Uterus (tissue), 2 donors: ENCODE measurements around the gene CCNO.

ENCODE experiments used
- POLR2A ChIP-seq, 2 donors: fragments of 450-650 bp; IDR thresholded peaks; one replicate each; pipeline ENCODE4 v1.6.1; 2016; ENCODE audit warnings: antibody characterized with exemption in 2 of 2, mild to moderate bottlenecking in 1 of 2, moderate library complexity in 1 of 2
- TF ChIP-seq, protein P1 (sequence below), 4 experiments: fragments of 200-600 bp in 2 of 4; fragments of 450-650 bp in 2 of 4; sonication (generic) in 2 of 4; IDR thresholded peaks; one replicate each; pipeline ENCODE4 v1.5.1; 2016 to 2019; ENCODE audit warnings: antibody characterized with exemption in 4 of 4, mild to moderate bottlenecking in 2 of 4, moderate library complexity in 1 of 4

GRCh38 chr5:55225346-55225745 is 8.1 kb downstream of the CCNO start:
- TF ChIP-seq, protein P1, sequence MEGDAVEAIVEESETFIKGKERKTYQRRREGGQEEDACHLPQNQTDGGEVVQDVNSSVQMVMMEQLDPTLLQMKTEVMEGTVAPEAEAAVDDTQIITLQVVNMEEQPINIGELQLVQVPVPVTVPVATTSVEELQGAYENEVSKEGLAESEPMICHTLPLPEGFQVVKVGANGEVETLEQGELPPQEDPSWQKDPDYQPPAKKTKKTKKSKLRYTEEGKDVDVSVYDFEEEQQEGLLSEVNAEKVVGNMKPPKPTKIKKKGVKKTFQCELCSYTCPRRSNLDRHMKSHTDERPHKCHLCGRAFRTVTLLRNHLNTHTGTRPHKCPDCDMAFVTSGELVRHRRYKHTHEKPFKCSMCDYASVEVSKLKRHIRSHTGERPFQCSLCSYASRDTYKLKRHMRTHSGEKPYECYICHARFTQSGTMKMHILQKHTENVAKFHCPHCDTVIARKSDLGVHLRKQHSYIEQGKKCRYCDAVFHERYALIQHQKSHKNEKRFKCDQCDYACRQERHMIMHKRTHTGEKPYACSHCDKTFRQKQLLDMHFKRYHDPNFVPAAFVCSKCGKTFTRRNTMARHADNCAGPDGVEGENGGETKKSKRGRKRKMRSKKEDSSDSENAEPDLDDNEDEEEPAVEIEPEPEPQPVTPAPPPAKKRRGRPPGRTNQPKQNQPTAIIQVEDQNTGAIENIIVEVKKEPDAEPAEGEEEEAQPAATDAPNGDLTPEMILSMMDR (IDR thresholded peaks at IDR 0.05), result no peak
- TF ChIP-seq POLR2A (IDR thresholded peaks at IDR 0.05), result no peak
